ENCODE data around the gene SEPTIN8.

GRCh38 chr5:132773601-132774355, 3.3 kb downstream of the SEPTIN8 start:
- TF ChIP-seq, protein P1, sequence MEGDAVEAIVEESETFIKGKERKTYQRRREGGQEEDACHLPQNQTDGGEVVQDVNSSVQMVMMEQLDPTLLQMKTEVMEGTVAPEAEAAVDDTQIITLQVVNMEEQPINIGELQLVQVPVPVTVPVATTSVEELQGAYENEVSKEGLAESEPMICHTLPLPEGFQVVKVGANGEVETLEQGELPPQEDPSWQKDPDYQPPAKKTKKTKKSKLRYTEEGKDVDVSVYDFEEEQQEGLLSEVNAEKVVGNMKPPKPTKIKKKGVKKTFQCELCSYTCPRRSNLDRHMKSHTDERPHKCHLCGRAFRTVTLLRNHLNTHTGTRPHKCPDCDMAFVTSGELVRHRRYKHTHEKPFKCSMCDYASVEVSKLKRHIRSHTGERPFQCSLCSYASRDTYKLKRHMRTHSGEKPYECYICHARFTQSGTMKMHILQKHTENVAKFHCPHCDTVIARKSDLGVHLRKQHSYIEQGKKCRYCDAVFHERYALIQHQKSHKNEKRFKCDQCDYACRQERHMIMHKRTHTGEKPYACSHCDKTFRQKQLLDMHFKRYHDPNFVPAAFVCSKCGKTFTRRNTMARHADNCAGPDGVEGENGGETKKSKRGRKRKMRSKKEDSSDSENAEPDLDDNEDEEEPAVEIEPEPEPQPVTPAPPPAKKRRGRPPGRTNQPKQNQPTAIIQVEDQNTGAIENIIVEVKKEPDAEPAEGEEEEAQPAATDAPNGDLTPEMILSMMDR (tag by site-specific recombination; IDR thresholded peaks at IDR 0.05) = no peak
- TF ChIP-seq, protein P2, sequence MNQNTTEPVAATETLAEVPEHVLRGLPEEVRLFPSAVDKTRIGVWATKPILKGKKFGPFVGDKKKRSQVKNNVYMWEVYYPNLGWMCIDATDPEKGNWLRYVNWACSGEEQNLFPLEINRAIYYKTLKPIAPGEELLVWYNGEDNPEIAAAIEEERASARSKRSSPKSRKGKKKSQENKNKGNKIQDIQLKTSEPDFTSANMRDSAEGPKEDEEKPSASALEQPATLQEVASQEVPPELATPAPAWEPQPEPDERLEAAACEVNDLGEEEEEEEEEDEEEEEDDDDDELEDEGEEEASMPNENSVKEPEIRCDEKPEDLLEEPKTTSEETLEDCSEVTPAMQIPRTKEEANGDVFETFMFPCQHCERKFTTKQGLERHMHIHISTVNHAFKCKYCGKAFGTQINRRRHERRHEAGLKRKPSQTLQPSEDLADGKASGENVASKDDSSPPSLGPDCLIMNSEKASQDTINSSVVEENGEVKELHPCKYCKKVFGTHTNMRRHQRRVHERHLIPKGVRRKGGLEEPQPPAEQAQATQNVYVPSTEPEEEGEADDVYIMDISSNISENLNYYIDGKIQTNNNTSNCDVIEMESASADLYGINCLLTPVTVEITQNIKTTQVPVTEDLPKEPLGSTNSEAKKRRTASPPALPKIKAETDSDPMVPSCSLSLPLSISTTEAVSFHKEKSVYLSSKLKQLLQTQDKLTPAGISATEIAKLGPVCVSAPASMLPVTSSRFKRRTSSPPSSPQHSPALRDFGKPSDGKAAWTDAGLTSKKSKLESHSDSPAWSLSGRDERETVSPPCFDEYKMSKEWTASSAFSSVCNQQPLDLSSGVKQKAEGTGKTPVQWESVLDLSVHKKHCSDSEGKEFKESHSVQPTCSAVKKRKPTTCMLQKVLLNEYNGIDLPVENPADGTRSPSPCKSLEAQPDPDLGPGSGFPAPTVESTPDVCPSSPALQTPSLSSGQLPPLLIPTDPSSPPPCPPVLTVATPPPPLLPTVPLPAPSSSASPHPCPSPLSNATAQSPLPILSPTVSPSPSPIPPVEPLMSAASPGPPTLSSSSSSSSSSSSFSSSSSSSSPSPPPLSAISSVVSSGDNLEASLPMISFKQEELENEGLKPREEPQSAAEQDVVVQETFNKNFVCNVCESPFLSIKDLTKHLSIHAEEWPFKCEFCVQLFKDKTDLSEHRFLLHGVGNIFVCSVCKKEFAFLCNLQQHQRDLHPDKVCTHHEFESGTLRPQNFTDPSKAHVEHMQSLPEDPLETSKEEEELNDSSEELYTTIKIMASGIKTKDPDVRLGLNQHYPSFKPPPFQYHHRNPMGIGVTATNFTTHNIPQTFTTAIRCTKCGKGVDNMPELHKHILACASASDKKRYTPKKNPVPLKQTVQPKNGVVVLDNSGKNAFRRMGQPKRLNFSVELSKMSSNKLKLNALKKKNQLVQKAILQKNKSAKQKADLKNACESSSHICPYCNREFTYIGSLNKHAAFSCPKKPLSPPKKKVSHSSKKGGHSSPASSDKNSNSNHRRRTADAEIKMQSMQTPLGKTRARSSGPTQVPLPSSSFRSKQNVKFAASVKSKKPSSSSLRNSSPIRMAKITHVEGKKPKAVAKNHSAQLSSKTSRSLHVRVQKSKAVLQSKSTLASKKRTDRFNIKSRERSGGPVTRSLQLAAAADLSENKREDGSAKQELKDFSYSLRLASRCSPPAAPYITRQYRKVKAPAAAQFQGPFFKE (tag by site-specific recombination; IDR thresholded peaks at IDR 0.05; ENCODE audit: borderline replicate concordance) = no peak
- TF ChIP-seq REST (tag by site-specific recombination; IDR thresholded peaks at IDR 0.05) (no peak), ZNF514 (tag by site-specific recombination; IDR thresholded peaks at IDR 0.05) (no peak), ZNF112 (tag by site-specific recombination; IDR thresholded peaks at IDR 0.05) (no peak)
